ENCODE data around the gene MT1B. TPM values are rescaled to one million over a fixed set of nuclear protein-coding genes. Genes with fewer than 3 reads are reported as not detected.

MT1B gene
- total and polyA plus RNA-seq, 2 of the 13 experiments (the other 11 are each of a cell fraction or from before 2014, with no cell fraction given) = 0.89 TPM; not detected in 1

DNA sequence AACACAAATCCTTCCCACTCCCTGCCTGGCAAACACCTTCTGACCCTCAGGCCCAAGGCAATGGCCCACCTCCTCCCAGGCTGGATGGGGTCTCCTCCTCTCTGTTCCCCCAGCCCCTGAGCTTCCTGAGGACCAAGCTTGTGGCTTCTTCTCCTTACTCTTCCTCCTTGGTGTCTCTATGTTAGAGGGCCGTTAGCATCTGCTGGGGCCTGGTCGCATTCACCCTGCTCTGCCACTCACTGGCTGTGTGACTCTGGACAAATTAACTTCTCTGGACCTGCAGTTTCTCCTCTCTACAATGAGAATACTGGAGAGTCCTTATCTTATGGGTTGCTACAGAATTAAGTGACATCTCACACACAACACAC lies 44.0 kb upstream of the MT1B start (continued):
- TF ChIP-seq, protein P1, sequence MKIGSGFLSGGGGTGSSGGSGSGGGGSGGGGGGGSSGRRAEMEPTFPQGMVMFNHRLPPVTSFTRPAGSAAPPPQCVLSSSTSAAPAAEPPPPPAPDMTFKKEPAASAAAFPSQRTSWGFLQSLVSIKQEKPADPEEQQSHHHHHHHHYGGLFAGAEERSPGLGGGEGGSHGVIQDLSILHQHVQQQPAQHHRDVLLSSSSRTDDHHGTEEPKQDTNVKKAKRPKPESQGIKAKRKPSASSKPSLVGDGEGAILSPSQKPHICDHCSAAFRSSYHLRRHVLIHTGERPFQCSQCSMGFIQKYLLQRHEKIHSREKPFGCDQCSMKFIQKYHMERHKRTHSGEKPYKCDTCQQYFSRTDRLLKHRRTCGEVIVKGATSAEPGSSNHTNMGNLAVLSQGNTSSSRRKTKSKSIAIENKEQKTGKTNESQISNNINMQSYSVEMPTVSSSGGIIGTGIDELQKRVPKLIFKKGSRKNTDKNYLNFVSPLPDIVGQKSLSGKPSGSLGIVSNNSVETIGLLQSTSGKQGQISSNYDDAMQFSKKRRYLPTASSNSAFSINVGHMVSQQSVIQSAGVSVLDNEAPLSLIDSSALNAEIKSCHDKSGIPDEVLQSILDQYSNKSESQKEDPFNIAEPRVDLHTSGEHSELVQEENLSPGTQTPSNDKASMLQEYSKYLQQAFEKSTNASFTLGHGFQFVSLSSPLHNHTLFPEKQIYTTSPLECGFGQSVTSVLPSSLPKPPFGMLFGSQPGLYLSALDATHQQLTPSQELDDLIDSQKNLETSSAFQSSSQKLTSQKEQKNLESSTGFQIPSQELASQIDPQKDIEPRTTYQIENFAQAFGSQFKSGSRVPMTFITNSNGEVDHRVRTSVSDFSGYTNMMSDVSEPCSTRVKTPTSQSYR (CRISPR knock-in tag; IDR thresholded peaks at IDR 0.05; ENCODE audit: borderline replicate concordance) = no peak
- TF ChIP-seq RFX3 (CRISPR knock-in tag; IDR thresholded peaks at IDR 0.05) (no peak), JDP2 (CRISPR knock-in tag; IDR thresholded peaks at IDR 0.05; ENCODE audit: borderline replicate concordance) (no peak), CHD4 (IDR thresholded peaks at IDR 0.05; ENCODE audit: borderline replicate concordance, low read length) (no peak), GLI4 (CRISPR knock-in tag; IDR thresholded peaks at IDR 0.05; ENCODE audit: borderline replicate concordance) (no peak), RBAK (CRISPR knock-in tag; IDR thresholded peaks at IDR 0.05) (no peak), PAWR (CRISPR knock-in tag; IDR thresholded peaks at IDR 0.05; ENCODE audit: borderline replicate concordance) (no peak), MAFF (IDR thresholded peaks at IDR 0.05; ENCODE audit: low read depth, low read length) (no peak), ZNF383 (CRISPR knock-in tag; IDR thresholded peaks at IDR 0.05; ENCODE audit: borderline replicate concordance) (no peak), HHEX (CRISPR knock-in tag; IDR thresholded peaks at IDR 0.05) (no peak), ZFX (CRISPR knock-in tag; IDR thresholded peaks at IDR 0.05; ENCODE audit: low read depth) (peak; percentile 20), KDM5A (IDR thresholded peaks at IDR 0.05; ENCODE audit: borderline replicate concordance, low read length) (no peak), FOXC1 (CRISPR knock-in tag; IDR thresholded peaks at IDR 0.05; ENCODE audit: borderline replicate concordance) (no peak), MTA1 (CRISPR knock-in tag; IDR thresholded peaks at IDR 0.05; ENCODE audit: borderline replicate concordance) (no peak), YEATS4 (CRISPR knock-in tag; IDR thresholded peaks at IDR 0.05; ENCODE audit: borderline replicate concordance) (no peak; the same call in 1 of the 2 replicates), MED1 (CRISPR knock-in tag; IDR thresholded peaks at IDR 0.05) (no peak)
- TF ChIP-seq, protein P2, sequence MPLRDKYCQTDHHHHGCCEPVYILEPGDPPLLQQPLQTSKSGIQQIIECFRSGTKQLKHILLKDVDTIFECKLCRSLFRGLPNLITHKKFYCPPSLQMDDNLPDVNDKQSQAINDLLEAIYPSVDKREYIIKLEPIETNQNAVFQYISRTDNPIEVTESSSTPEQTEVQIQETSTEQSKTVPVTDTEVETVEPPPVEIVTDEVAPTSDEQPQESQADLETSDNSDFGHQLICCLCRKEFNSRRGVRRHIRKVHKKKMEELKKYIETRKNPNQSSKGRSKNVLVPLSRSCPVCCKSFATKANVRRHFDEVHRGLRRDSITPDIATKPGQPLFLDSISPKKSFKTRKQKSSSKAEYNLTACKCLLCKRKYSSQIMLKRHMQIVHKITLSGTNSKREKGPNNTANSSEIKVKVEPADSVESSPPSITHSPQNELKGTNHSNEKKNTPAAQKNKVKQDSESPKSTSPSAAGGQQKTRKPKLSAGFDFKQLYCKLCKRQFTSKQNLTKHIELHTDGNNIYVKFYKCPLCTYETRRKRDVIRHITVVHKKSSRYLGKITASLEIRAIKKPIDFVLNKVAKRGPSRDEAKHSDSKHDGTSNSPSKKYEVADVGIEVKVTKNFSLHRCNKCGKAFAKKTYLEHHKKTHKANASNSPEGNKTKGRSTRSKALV (CRISPR knock-in tag; IDR thresholded peaks at IDR 0.05) = no peak
- TF ChIP-seq, protein P3, sequence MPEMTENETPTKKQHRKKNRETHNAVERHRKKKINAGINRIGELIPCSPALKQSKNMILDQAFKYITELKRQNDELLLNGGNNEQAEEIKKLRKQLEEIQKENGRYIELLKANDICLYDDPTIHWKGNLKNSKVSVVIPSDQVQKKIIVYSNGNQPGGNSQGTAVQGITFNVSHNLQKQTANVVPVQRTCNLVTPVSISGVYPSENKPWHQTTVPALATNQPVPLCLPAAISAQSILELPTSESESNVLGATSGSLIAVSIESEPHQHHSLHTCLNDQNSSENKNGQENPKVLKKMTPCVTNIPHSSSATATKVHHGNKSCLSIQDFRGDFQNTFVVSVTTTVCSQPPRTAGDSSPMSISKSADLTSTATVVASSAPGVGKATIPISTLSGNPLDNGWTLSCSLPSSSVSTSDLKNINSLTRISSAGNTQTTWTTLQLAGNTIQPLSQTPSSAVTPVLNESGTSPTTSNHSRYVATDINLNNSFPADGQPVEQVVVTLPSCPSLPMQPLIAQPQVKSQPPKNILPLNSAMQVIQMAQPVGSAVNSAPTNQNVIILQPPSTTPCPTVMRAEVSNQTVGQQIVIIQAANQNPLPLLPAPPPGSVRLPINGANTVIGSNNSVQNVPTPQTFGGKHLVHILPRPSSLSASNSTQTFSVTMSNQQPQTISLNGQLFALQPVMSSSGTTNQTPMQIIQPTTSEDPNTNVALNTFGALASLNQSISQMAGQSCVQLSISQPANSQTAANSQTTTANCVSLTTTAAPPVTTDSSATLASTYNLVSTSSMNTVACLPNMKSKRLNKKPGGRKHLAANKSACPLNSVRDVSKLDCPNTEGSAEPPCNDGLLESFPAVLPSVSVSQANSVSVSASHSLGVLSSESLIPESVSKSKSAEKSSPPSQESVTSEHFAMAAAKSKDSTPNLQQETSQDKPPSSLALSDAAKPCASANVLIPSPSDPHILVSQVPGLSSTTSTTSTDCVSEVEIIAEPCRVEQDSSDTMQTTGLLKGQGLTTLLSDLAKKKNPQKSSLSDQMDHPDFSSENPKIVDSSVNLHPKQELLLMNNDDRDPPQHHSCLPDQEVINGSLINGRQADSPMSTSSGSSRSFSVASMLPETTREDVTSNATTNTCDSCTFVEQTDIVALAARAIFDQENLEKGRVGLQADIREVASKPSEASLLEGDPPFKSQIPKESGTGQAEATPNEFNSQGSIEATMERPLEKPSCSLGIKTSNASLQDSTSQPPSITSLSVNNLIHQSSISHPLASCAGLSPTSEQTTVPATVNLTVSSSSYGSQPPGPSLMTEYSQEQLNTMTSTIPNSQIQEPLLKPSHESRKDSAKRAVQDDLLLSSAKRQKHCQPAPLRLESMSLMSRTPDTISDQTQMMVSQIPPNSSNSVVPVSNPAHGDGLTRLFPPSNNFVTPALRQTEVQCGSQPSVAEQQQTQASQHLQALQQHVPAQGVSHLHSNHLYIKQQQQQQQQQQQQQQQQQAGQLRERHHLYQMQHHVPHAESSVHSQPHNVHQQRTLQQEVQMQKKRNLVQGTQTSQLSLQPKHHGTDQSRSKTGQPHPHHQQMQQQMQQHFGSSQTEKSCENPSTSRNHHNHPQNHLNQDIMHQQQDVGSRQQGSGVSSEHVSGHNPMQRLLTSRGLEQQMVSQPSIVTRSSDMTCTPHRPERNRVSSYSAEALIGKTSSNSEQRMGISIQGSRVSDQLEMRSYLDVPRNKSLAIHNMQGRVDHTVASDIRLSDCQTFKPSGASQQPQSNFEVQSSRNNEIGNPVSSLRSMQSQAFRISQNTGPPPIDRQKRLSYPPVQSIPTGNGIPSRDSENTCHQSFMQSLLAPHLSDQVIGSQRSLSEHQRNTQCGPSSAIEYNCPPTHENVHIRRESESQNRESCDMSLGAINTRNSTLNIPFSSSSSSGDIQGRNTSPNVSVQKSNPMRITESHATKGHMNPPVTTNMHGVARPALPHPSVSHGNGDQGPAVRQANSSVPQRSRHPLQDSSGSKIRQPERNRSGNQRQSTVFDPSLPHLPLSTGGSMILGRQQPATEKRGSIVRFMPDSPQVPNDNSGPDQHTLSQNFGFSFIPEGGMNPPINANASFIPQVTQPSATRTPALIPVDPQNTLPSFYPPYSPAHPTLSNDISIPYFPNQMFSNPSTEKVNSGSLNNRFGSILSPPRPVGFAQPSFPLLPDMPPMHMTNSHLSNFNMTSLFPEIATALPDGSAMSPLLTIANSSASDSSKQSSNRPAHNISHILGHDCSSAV (CRISPR knock-in tag; IDR thresholded peaks at IDR 0.05; ENCODE audit: borderline replicate concordance) = no peak
